Neural cell (in vitro differentiated cells): ENCODE results near the gene BPGM. TPM values are rescaled to one million over a fixed set of nuclear protein-coding genes. Genes with fewer than 3 reads are reported as not detected.

Source experiments
- H2AFZ ChIP-seq: fragments of 200-600, 300-800 bp; sonication (generic), shearing (Covaris generic); 2 replicates; pipeline ENCODE4 v1.6.0; 2014; ENCODE audit warnings: low read depth, mild to moderate bottlenecking, antibody characterized with exemption, low read length, moderate library complexity
- H3F3A ChIP-seq: fragments of 200-600 bp; shearing (Covaris generic); 2 replicates; pipeline ENCODE4 v1.6.1; 2016; ENCODE audit warnings: mild to moderate bottlenecking, moderate library complexity, mixed read lengths, antibody characterized with exemption, low read length; ENCODE audit not compliant: insufficient read depth, poor library complexity, severe bottlenecking
- H3K27ac ChIP-seq: fragments of 200-600, 300-800 bp; sonication (generic), shearing (Covaris generic); 2 replicates; pipeline ENCODE4 v1.5.1; 2014; ENCODE audit warnings: mild to moderate bottlenecking, low read length, moderate library complexity
- H3K27me3 ChIP-seq: fragments of 300-800, 200-600 bp; sonication (generic), shearing (Covaris generic); 2 replicates; pipeline ENCODE4 v1.6.0; 2014; ENCODE audit warnings: mild to moderate bottlenecking, low read depth, low read length, moderate library complexity; ENCODE audit not compliant: insufficient read depth
- H3K36me3 ChIP-seq: fragments of 300-800, 200-600 bp; sonication (generic), shearing (Covaris generic); 2 replicates; pipeline ENCODE4 v1.5.1; 2014; ENCODE audit warnings: mild to moderate bottlenecking, antibody characterized with exemption, low read length, moderate library complexity; ENCODE audit not compliant: insufficient read depth
- H3K4me2 ChIP-seq: fragments of 300-800, 200-600 bp; sonication (generic), shearing (Covaris generic); 2 replicates; pipeline ENCODE4 v1.6.0; 2014; ENCODE audit warnings: mild to moderate bottlenecking, low read length
- H3K4me3 ChIP-seq: fragments of 300-800, 200-600 bp; sonication (generic), shearing (Covaris generic); 2 replicates; pipeline ENCODE4 v1.5.1; 2014; ENCODE audit warnings: mild to moderate bottlenecking, low read length, moderate library complexity
- H3K79me2 ChIP-seq: fragments of 200-600 bp; shearing (Covaris generic); replicated peaks from 2 replicates; pipeline ENCODE4 v1.6.0; 2014; ENCODE audit warnings: mild to moderate bottlenecking, low read length, moderate library complexity; ENCODE audit not compliant: insufficient read depth
- H3K9ac ChIP-seq: fragments of 300-800, 200-600 bp; sonication (generic), shearing (Covaris generic); 2 replicates; pipeline ENCODE4 v1.6.1; 2016; ENCODE audit warnings: mild to moderate bottlenecking, low read length, mixed read lengths
- H3K9me2 ChIP-seq: fragments of 200-600 bp; shearing (Covaris generic); 2 replicates; pipeline ENCODE4 v1.6.1; 2016; ENCODE audit warnings: mild to moderate bottlenecking, low read length, mixed read lengths; ENCODE audit not compliant: insufficient read depth
- H3K9me3 ChIP-seq: fragments of 200-600, 300-800 bp; sonication (generic), shearing (Covaris generic); 2 replicates; pipeline ENCODE4 v1.6.1; 2016; ENCODE audit warnings: mild to moderate bottlenecking, mixed run types, low read length, moderate library complexity, mixed read lengths
- H4K20me1 ChIP-seq: fragments of 200-600 bp; shearing (Covaris generic); 2 replicates; pipeline ENCODE4 v1.6.1; 2016; ENCODE audit warnings: mild to moderate bottlenecking, mixed run types; ENCODE audit not compliant: insufficient read depth
- EP300 ChIP-seq: fragments of 450-650 bp; conservative IDR thresholded peaks from 2 replicates; pipeline ENCODE4 v1.6.1; 2014; ENCODE audit warnings: antibody characterized with exemption, mild to moderate bottlenecking, moderate library complexity; ENCODE audit not compliant: poor library complexity, severe bottlenecking
- EZH2 ChIP-seq: fragments of 200-600, 300-800 bp; shearing (Covaris generic), sonication (generic); IDR thresholded peaks from 2 replicates; pipeline ENCODE4 v1.6.1; 2014; ENCODE audit warnings: antibody characterized with exemption, low read length, borderline replicate concordance, mild to moderate bottlenecking; ENCODE audit not compliant: insufficient read depth, poor library complexity, severe bottlenecking
- MXI1 ChIP-seq: fragments of 450-650 bp; conservative IDR thresholded peaks from 2 replicates; pipeline ENCODE4 v1.6.1; 2014; ENCODE audit warnings: antibody characterized with exemption, mild to moderate bottlenecking; ENCODE audit not compliant: poor library complexity, severe bottlenecking
- POLR2AphosphoS5 ChIP-seq: IDR thresholded peaks from 2 replicates; pipeline ENCODE4 v1.6.1; 2012
- RAD21 ChIP-seq: fragments of 450-650 bp; conservative IDR thresholded peaks from 2 replicates; pipeline ENCODE4 v1.6.1; 2014; ENCODE audit warnings: antibody characterized with exemption, mild to moderate bottlenecking, moderate library complexity
- SMC3 ChIP-seq: fragments of 450-650 bp; conservative IDR thresholded peaks from 2 replicates; pipeline ENCODE4 v1.6.1; 2014; ENCODE audit warnings: antibody characterized with exemption, mild to moderate bottlenecking, moderate library complexity; ENCODE audit not compliant: poor library complexity
- TAF1 ChIP-seq: IDR thresholded peaks from 2 replicates; pipeline ENCODE4 v1.6.1; 2012; ENCODE audit warnings: low read depth
- polyA plus RNA-seq: library from polyadenylated mRNA; depleted of rRNA; stranded (reverse); fragments of >200 nt; gene quantifications from 2 replicates; pipeline ENCODE4 v1.2.3, GENCODE V29; 2014
- TF ChIP-seq, protein P1 (sequence below): IDR thresholded peaks from 2 replicates; pipeline ENCODE4 v1.6.1; 2012; ENCODE audit warnings: borderline replicate concordance
- TF ChIP-seq, protein P2 (sequence below): fragments of 450-650 bp; IDR thresholded peaks from 2 replicates; pipeline ENCODE4 v1.5.1; 2014; ENCODE audit warnings: antibody characterized with exemption, mild to moderate bottlenecking, moderate library complexity; ENCODE audit not compliant: poor library complexity, severe bottlenecking

The BPGM gene
- polyA plus RNA-seq, 1 donor from 2014 or later: 57.4 TPM

DNA sequence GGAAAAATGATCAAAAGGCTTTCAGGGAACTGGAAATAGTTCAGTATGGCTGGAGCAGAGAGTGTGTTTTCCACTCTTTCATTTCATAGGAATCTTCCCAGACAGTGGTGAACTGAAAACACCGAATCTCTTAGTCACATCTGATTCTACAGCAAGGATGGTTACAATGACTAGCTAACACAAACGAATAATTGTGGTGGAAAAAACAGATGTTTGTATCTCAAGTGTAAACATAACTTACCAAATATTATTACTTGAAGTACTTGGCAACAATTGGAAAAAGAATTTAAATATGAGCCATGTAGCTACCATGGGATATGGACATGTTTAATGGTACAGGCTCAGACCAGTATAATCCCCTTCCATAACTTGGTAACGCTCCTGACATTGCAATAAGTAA is 21.1 kb upstream of the BPGM start:
- no peaks in the 10 kb centered on the region for H3K9me3 ChIP-seq
- H3F3A ChIP-seq: no peaks in the 10 kb centered on the region
- no peaks in the 10 kb centered on the region for H3K36me3 ChIP-seq
- no peak overlapping the region for H3K27ac ChIP-seq
- H3K9ac ChIP-seq: no peak overlapping the region
- TF ChIP-seq, protein P1, sequence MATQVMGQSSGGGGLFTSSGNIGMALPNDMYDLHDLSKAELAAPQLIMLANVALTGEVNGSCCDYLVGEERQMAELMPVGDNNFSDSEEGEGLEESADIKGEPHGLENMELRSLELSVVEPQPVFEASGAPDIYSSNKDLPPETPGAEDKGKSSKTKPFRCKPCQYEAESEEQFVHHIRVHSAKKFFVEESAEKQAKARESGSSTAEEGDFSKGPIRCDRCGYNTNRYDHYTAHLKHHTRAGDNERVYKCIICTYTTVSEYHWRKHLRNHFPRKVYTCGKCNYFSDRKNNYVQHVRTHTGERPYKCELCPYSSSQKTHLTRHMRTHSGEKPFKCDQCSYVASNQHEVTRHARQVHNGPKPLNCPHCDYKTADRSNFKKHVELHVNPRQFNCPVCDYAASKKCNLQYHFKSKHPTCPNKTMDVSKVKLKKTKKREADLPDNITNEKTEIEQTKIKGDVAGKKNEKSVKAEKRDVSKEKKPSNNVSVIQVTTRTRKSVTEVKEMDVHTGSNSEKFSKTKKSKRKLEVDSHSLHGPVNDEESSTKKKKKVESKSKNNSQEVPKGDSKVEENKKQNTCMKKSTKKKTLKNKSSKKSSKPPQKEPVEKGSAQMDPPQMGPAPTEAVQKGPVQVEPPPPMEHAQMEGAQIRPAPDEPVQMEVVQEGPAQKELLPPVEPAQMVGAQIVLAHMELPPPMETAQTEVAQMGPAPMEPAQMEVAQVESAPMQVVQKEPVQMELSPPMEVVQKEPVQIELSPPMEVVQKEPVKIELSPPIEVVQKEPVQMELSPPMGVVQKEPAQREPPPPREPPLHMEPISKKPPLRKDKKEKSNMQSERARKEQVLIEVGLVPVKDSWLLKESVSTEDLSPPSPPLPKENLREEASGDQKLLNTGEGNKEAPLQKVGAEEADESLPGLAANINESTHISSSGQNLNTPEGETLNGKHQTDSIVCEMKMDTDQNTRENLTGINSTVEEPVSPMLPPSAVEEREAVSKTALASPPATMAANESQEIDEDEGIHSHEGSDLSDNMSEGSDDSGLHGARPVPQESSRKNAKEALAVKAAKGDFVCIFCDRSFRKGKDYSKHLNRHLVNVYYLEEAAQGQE: no peak
- no peak for TF ChIP-seq EP300
- no peak for TF ChIP-seq EZH2
- no peak for TF ChIP-seq TAF1
- TF ChIP-seq, protein P2, sequence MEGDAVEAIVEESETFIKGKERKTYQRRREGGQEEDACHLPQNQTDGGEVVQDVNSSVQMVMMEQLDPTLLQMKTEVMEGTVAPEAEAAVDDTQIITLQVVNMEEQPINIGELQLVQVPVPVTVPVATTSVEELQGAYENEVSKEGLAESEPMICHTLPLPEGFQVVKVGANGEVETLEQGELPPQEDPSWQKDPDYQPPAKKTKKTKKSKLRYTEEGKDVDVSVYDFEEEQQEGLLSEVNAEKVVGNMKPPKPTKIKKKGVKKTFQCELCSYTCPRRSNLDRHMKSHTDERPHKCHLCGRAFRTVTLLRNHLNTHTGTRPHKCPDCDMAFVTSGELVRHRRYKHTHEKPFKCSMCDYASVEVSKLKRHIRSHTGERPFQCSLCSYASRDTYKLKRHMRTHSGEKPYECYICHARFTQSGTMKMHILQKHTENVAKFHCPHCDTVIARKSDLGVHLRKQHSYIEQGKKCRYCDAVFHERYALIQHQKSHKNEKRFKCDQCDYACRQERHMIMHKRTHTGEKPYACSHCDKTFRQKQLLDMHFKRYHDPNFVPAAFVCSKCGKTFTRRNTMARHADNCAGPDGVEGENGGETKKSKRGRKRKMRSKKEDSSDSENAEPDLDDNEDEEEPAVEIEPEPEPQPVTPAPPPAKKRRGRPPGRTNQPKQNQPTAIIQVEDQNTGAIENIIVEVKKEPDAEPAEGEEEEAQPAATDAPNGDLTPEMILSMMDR: no peak
- no peak for TF ChIP-seq MXI1
- TF ChIP-seq RAD21: no peak
- no peak for TF ChIP-seq POLR2AphosphoS5
- no peak for TF ChIP-seq SMC3
- H3K4me3 ChIP-seq: no peak overlapping the region
- no peak overlapping the region for H3K4me2 ChIP-seq
- H2AFZ ChIP-seq: no peak overlapping the region
- H4K20me1 ChIP-seq: no peaks in the 10 kb centered on the region
- no peaks in the 10 kb centered on the region for H3K9me2 ChIP-seq
- no peaks in the 10 kb centered on the region for H3K27me3 ChIP-seq
- H3K79me2 ChIP-seq: no peaks in the 10 kb centered on the region

DNA sequence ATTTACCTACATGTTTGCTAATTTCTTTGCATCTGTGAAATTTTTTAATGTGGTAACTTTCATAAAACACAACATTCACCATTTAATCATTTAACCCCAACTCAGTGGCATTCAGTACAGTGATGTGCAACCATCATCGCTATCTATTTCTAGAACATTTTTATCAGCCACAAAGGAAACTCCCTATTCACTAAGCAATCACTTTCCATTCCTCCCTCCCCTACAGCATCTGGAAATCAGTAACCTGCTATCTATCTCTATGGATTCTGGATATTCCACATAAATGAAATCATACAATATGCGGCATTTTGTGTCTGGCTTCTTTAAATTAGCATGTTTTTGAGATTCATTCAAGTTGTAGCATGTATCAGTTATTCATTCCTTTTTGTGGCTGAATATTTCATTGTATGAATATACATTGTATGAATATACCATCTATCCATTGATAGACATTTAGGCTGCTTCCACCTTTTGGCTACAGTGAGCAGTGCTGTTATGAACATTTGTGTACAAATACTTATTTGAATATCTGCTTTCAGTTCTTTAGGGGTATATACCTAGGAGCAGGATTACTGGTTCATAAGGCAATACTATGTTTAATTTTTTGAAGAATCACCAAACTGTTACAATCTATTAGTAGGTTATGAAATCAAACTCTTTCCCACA is 19.4 kb upstream of the BPGM start:
- Histone ChIP-seq H3K27me3 (no peaks in the 10 kb centered on the region), H3K27ac (no peak overlapping the region), H4K20me1 (no peaks in the 10 kb centered on the region), H2AFZ (no peak overlapping the region), H3K9me3 (no peaks in the 10 kb centered on the region), H3K4me3 (no peak overlapping the region), H3K9me2 (no peaks in the 10 kb centered on the region), H3F3A (no peaks in the 10 kb centered on the region), H3K4me2 (no peak overlapping the region), H3K9ac (no peak overlapping the region), H3K36me3 (no peaks in the 10 kb centered on the region), H3K79me2 (no peaks in the 10 kb centered on the region)
- no peak for TF ChIP-seq EP300
- TF ChIP-seq, protein P2: no peak
- TF ChIP-seq, protein P1: no peak
- no peak for TF ChIP-seq RAD21
- no peak for TF ChIP-seq MXI1
- no peak for TF ChIP-seq POLR2AphosphoS5
- no peak for TF ChIP-seq TAF1
- no peak for TF ChIP-seq SMC3
- no peak for TF ChIP-seq EZH2
